A673 (cell line): ENCODE data around the gene FBN1.

Experiments used
- CTCF ChIP-seq: fragments of 300-800, 200-600 bp; sonication (generic); conservative IDR thresholded peaks from 2 replicates; pipeline ENCODE4 v1.5.1; 2017; ENCODE audit warnings: low read depth, mild to moderate bottlenecking, antibody characterized with exemption, low read length, moderate library complexity, mixed read lengths
- EZH2 ChIP-seq: fragments of 200-600 bp; sonication (generic); IDR thresholded peaks from 2 replicates; pipeline ENCODE4 v1.6.1; 2017; ENCODE audit warnings: borderline replicate concordance, low read depth, mild to moderate bottlenecking, mixed read lengths, antibody characterized with exemption, low read length; ENCODE audit not compliant: poor library complexity, severe bottlenecking

- TF ChIP-seq CTCF = no peak
- TF ChIP-seq EZH2 = no peak
These were observed 10.6 kb downstream of the FBN1 start for GRCh38 chr15:48634893-48635292.
